MV-4-11 (cell line): ENCODE measurements around the gene LDHAL6B.

ENCODE experiments used
- DNase-seq: peaks from one replicate; lab custom pipeline; 2025; lab: John Stamatoyannopoulos, UW

The LDHAL6B gene

GRCh38 chr15:59218710-59219109 lies 12.1 kb downstream of the LDHAL6B start:
- DNase-seq = no peak

GRCh38 chr15:59221511-59222505 lies 15.2 kb downstream of the LDHAL6B start:
- DNase-seq = no peak

- DNase-seq = no peak
Observed at GRCh38 chr15:59222906-59223550, 16.4 kb downstream of the LDHAL6B start.

GRCh38 chr15:59223736-59224135 lies 17.1 kb downstream of the LDHAL6B start:
- DNase-seq = no peak

GRCh38 chr15:59224474-59224873 lies 17.8 kb downstream of the LDHAL6B start:
- DNase-seq = no peak

- DNase-seq = no peak
Observed at GRCh38 chr15:59227021-59227420, 20.4 kb downstream of the LDHAL6B start.

- DNase-seq = no peak
Observed at GRCh38 chr15:59229015-59229414, 22.4 kb downstream of the LDHAL6B start.

- no peak for DNase-seq
Observed at GRCh38 chr15:59229453-59229852, 22.8 kb downstream of the LDHAL6B start.

GRCh38 chr15:59230531-59231055 lies 23.9 kb downstream of the LDHAL6B start:
- no peak for DNase-seq

GRCh38 chr15:59232476-59232875 lies 25.8 kb downstream of the LDHAL6B start:
- peak; percentile 76 for DNase-seq

- no peak for DNase-seq
Observed at GRCh38 chr15:59236394-59236793, 29.8 kb downstream of the LDHAL6B start.

GRCh38 chr15:59237119-59237855 lies 30.6 kb downstream of the LDHAL6B start:
- peak; percentile 88 for DNase-seq

- DNase-seq = peak; percentile 71
Observed at GRCh38 chr15:59237924-59238331, 31.3 kb downstream of the LDHAL6B start.

GRCh38 chr15:59240036-59240435 lies 33.4 kb downstream of the LDHAL6B start:
- DNase-seq = no peak

GRCh38 chr15:59242649-59243048 lies 36.0 kb downstream of the LDHAL6B start:
- no peak for DNase-seq

GRCh38 chr15:59243622-59244021 lies 37.0 kb downstream of the LDHAL6B start:
- DNase-seq = no peak

GRCh38 chr15:59244337-59244736 lies 37.7 kb downstream of the LDHAL6B start:
- DNase-seq = no peak

- no peak for DNase-seq
Observed at GRCh38 chr15:59245559-59245958, 38.9 kb downstream of the LDHAL6B start.

- DNase-seq = peak; percentile 58
Observed at GRCh38 chr15:59247364-59247763, 40.7 kb downstream of the LDHAL6B start.

GRCh38 chr15:59249816-59250215 lies 43.2 kb downstream of the LDHAL6B start:
- no peak for DNase-seq

- DNase-seq = no peak
Observed at GRCh38 chr15:59250249-59250648, 43.6 kb downstream of the LDHAL6B start.
